ENCODE data around the gene DSCAM. TPM values are rescaled to one million over a fixed set of nuclear protein-coding genes. Genes with fewer than 3 reads are reported as not detected.

The DSCAM gene
- total RNA-seq, 1 experiment from 2014 or later = not detected

- TF ChIP-seq EZH2 (IDR thresholded peaks at IDR 0.05) (no peak), POLR2A (IDR thresholded peaks at IDR 0.05; ENCODE audit: borderline replicate concordance, extremely low read depth, insufficient read depth, insufficient read length) (no peak), FOSL1 (IDR thresholded peaks at IDR 0.05; ENCODE audit: low read depth) (no peak), SIN3A (IDR thresholded peaks at IDR 0.05; ENCODE audit: low read depth) (no peak), EZH2phosphoT487 (IDR thresholded peaks at IDR 0.05; ENCODE audit: borderline replicate concordance) (no peak), YY1 (IDR thresholded peaks at IDR 0.05; ENCODE audit: extremely low read depth, insufficient replicate concordance, low read depth, low read length) (no peak), ELF1 (IDR thresholded peaks at IDR 0.05; ENCODE audit: borderline replicate concordance, low read depth) (no peak)
Observed at GRCh38 chr21:39968010-39968409, 878.9 kb downstream of the DSCAM start (continued).

GRCh38 chr21:39966786-39967185, 880.2 kb downstream of the DSCAM start:
- intact Hi-C loops (cut with micrococcal nuclease) = no loop called here
- BruUV-seq (replicated peaks) = no TSS peak
- ATAC-seq (no peak), DNase-seq (ENCODE audit: low read depth, low spot score) (no peak)
- no peaks in the 10 kb centered on the region for H3K79me2 ChIP-seq (ENCODE audit: insufficient read depth, low read length)
- H3K9me2 ChIP-seq (ENCODE audit: insufficient read depth) = no peaks in the 10 kb centered on the region
- H3K27ac ChIP-seq (ENCODE audit: low read depth, low read length) = no peak overlapping the region
- no peaks in the 10 kb centered on the region for H3K4me1 ChIP-seq (ENCODE audit: control insufficient read depth in 1 of 2, insufficient read depth in 2 of 2, low read length in 2 of 2)
- no peak overlapping the region for H3K9ac ChIP-seq (ENCODE audit: low read length)
- no peaks in the 10 kb centered on the region for H4K20me1 ChIP-seq (ENCODE audit: insufficient read depth)
- H3K9me3 ChIP-seq (ENCODE audit: control insufficient read depth in 1 of 2, insufficient read depth in 1 of 2, low read depth in 1 of 2, low read length in 2 of 2) = peaks cover 0 to 19% of the 10 kb centered on the region in 2 experiments; a peak in 1 of 4 replicates
- no peaks in the 10 kb centered on the region for H3K36me3 ChIP-seq (ENCODE audit: control insufficient read depth in 1 of 2, insufficient read depth in 2 of 2, low read length in 2 of 2)
- no peak for TF ChIP-seq ZFX (IDR thresholded peaks at IDR 0.05)
- no peak overlapping the region for H2AFZ ChIP-seq (ENCODE audit: low read depth, low read length, poor library complexity, severe bottlenecking)
- POLR2A ChIA-PET = no interaction called here
- CTCF ChIA-PET = no interaction called here
- RAD21 ChIA-PET (ENCODE audit: low non-redundant PET in 1 of 2, low total read pairs in 2 of 2, uncharacterized antibody in 2 of 2, unreplicated experiment in 2 of 2) = no interaction called here
- H3K27me3 ChIP-seq (ENCODE audit: insufficient read depth, low read length) = no peaks in the 10 kb centered on the region
- H3K4me2 ChIP-seq (ENCODE audit: low read length) = no peak overlapping the region
- H3K4me3 ChIP-seq (replicated peaks in 1 of 2; ENCODE audit: low read depth in 1 of 2, low read length in 2 of 2) = no peak overlapping the region

DNA sequence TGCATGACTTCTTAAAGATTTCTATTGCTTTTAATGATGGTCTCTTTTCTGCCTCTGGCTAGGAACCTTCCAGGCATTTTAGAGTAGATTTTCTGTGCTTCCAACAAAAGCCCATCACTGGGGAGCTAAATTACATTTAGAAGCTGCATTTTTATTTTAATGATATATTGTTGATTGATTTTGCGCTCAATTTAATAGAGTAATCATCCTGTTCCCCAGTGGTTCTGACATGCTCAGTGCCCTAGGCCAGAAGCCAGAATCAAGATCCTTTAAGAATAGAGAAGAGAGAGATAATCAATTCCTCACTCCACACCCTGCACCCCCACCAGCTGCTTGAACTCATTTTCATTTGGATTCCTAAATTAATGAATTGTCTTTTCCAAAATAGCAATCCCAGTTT, 881.9 kb downstream of the DSCAM start:
- TF ChIP-seq ZBTB33 (IDR thresholded peaks at IDR 0.05; ENCODE audit: extremely low read depth, insufficient replicate concordance, low read length) (no peak), JUND (IDR thresholded peaks at IDR 0.05) (no peak), FOSL1 (IDR thresholded peaks at IDR 0.05; ENCODE audit: low read depth) (no peak), EZH2 (IDR thresholded peaks at IDR 0.05) (no peak), ELF1 (IDR thresholded peaks at IDR 0.05; ENCODE audit: borderline replicate concordance, low read depth) (no peak), CBX3 (IDR thresholded peaks at IDR 0.05; ENCODE audit: low read depth) (no peak), RAD21 (IDR thresholded peaks at IDR 0.05; ENCODE audit: low read depth) (no peak), YY1 (IDR thresholded peaks at IDR 0.05; ENCODE audit: extremely low read depth, insufficient replicate concordance, low read depth, low read length) (no peak), SRF (IDR thresholded peaks at IDR 0.05; ENCODE audit: low read depth) (no peak), ZFX (IDR thresholded peaks at IDR 0.05) (no peak), SP1 (IDR thresholded peaks at IDR 0.05; ENCODE audit: low read depth) (no peak)
- TF ChIP-seq, protein P1, sequence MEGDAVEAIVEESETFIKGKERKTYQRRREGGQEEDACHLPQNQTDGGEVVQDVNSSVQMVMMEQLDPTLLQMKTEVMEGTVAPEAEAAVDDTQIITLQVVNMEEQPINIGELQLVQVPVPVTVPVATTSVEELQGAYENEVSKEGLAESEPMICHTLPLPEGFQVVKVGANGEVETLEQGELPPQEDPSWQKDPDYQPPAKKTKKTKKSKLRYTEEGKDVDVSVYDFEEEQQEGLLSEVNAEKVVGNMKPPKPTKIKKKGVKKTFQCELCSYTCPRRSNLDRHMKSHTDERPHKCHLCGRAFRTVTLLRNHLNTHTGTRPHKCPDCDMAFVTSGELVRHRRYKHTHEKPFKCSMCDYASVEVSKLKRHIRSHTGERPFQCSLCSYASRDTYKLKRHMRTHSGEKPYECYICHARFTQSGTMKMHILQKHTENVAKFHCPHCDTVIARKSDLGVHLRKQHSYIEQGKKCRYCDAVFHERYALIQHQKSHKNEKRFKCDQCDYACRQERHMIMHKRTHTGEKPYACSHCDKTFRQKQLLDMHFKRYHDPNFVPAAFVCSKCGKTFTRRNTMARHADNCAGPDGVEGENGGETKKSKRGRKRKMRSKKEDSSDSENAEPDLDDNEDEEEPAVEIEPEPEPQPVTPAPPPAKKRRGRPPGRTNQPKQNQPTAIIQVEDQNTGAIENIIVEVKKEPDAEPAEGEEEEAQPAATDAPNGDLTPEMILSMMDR (IDR thresholded peaks at IDR 0.05 in 2 of 3, conservative IDR thresholded peaks at IDR 0.05 in 1 of 3; ENCODE audit: borderline replicate concordance in 1 of 3, insufficient read depth in 1 of 3, low read depth in 2 of 3, low read length in 2 of 3) = no peak
- intact Hi-C loops (cut with micrococcal nuclease) = no loop called here
- POLR2A ChIA-PET = no interaction called here
- Histone ChIP-seq H3K4me3 (replicated peaks in 1 of 2; ENCODE audit: low read depth in 1 of 2, low read length in 2 of 2) (no peak overlapping the region), H3K9ac (ENCODE audit: low read length) (no peak overlapping the region), H3K9me2 (ENCODE audit: insufficient read depth) (no peaks in the 10 kb centered on the region), H3K36me3 (ENCODE audit: control insufficient read depth in 1 of 2, insufficient read depth in 2 of 2, low read length in 2 of 2) (no peaks in the 10 kb centered on the region), H3K9me3 (ENCODE audit: control insufficient read depth in 1 of 2, insufficient read depth in 1 of 2, low read depth in 1 of 2, low read length in 2 of 2) (peaks cover 0 to 28% of the 10 kb centered on the region in 2 experiments; a peak in 2 of 4 replicates), H3K4me1 (ENCODE audit: control insufficient read depth in 1 of 2, insufficient read depth in 2 of 2, low read length in 2 of 2) (no peaks in the 10 kb centered on the region), H2AFZ (ENCODE audit: low read depth, low read length, poor library complexity, severe bottlenecking) (no peak overlapping the region), H3K4me2 (ENCODE audit: low read length) (no peak overlapping the region), H3K27ac (ENCODE audit: low read depth, low read length) (no peak overlapping the region), H3K27me3 (ENCODE audit: insufficient read depth, low read length) (no peaks in the 10 kb centered on the region), H4K20me1 (ENCODE audit: insufficient read depth) (no peaks in the 10 kb centered on the region), H3K79me2 (ENCODE audit: insufficient read depth, low read length) (no peaks in the 10 kb centered on the region)
- CTCF ChIA-PET = no interaction called here
- RAD21 ChIA-PET (ENCODE audit: low non-redundant PET in 1 of 2, low total read pairs in 2 of 2, uncharacterized antibody in 2 of 2, unreplicated experiment in 2 of 2) = no interaction called here
- DNase-seq (ENCODE audit: low read depth, low spot score) (no peak), ATAC-seq (no peak)
- no TSS peak for BruUV-seq (replicated peaks)

All from HCT116 (cell line).